Non-pigmented ciliary epithelial cell (primary cell): ENCODE measurements around the gene KRT31.
"Not testable (repeated sequence)": the region's sequence is repeated elsewhere in the genome, so short reads cannot be mapped to it uniquely, and the experiment has no call there.

ENCODE experiments used
- DNase-seq: peaks from one replicate; pipeline ENCODE4 v3.0.0-alpha.2; 2010; ENCODE audit warnings: low read depth

Gene KRT31

GRCh38 chr17:41387670-41388069 lies 9.7 kb downstream of the KRT31 start:
- DNase-seq, result no peak

GRCh38 chr17:41386227-41386626 lies 11.2 kb downstream of the KRT31 start:
- DNase-seq, result no peak

- no peak for DNase-seq
Measured at GRCh38 chr17:41383690-41384089, 13.7 kb downstream of the KRT31 start.

GRCh38 chr17:41382394-41382793 lies 15.0 kb downstream of the KRT31 start:
- DNase-seq, result no peak

- DNase-seq, result not testable (repeated sequence)
Measured at GRCh38 chr17:41381943-41382342, 15.5 kb downstream of the KRT31 start, which contains the start of gene KRT34. Gene KRT34, minus strand, starts transcription at chr17:41382306. Its CDS starts 60 bp downstream, at chr17:41382246.

DNA sequence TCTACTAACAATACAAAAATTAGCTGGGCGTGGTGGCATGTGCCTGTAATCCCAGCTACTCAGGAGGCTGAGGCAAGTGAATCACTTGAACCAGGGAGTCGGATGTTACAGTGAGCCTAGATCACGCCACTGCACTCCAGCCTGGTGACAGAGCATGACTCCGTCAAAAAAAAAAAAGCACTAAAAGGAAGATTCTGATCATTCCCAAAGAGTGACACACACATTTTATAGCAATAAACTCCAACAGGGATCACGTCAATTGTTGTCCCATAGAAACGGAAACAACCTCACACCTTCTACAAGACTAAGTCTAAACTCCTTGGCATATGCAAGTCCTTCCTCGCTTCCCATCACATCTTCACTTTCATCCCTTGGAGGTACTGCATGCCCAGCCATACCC lies 17.3 kb downstream of the KRT31 start:
- DNase-seq, result peak; percentile 60

DNA sequence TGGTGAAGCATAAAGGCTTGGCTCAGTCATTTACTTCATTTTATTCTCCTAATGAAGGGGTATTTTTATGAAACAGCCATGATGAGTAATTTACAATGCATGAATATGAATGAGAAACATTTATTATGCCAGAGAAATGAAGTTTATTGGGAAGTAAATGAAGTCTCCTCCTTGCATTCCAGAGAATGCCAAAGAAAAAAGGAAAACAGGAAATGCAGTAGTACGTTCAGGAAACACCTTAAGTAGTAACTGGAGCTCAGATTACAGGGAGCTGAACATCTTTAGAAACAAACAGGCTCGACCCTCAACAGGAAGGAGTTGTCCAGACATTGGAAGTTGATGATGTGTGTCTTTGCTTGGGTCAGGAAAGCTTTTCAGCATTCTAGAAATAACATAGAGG lies 19.9 kb downstream of the KRT31 start:
- no peak for DNase-seq

DNA sequence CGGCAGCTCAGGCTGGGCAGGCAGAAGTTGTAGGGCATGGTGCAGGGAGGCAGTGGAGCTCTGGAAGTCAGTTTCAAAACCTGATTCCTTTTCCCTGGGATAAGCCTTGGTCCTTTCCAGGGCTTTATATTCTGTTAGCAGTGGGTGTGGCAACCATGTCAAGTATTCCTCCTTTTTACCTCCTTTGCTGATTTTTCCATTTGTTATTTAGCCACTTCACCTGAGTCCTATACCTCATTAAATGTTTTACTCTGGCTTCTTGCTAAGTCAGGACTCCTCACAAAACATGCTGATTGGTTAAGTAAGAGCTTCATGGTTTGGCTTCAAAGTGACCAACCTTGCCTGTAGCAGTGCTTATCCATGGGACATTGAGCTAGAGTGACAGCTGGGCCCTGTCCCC lies 27.7 kb downstream of the KRT31 start, which contains the start of gene KRT33B:
KRT33B (minus strand) TSS at position 101 of the 400 bp plus-strand sequence; CDS start at position 38, 63 bp downstream.
- DNase-seq, result no peak

GRCh38 chr17:41369023-41369422 lies 28.4 kb downstream of the KRT31 start:
- no peak for DNase-seq

GRCh38 chr17:41367426-41368075 lies 29.9 kb downstream of the KRT31 start:
- DNase-seq, result no peak

- no peak for DNase-seq
Measured at GRCh38 chr17:41366070-41366469, 31.3 kb downstream of the KRT31 start.

- DNase-seq, result no peak
Measured at GRCh38 chr17:41363881-41364280, 33.5 kb downstream of the KRT31 start.

- DNase-seq, result no peak
Measured at GRCh38 chr17:41360296-41360995, 37.0 kb downstream of the KRT31 start.

GRCh38 chr17:41354536-41354935 lies 42.9 kb downstream of the KRT31 start:
- no peak for DNase-seq

GRCh38 chr17:41352597-41353366 lies 44.6 kb downstream of the KRT31 start:
- DNase-seq, result no peak

GRCh38 chr17:41351177-41351576 lies 46.2 kb downstream of the KRT31 start:
- no peak for DNase-seq

- DNase-seq, result not testable (repeated sequence)
Measured at GRCh38 chr17:41350381-41350878, 47.0 kb downstream of the KRT31 start, which contains the start of gene KRT33A. Gene KRT33A, minus strand, starts transcription at chr17:41350828. Its CDS starts 61 bp downstream, at chr17:41350767.

DNA sequence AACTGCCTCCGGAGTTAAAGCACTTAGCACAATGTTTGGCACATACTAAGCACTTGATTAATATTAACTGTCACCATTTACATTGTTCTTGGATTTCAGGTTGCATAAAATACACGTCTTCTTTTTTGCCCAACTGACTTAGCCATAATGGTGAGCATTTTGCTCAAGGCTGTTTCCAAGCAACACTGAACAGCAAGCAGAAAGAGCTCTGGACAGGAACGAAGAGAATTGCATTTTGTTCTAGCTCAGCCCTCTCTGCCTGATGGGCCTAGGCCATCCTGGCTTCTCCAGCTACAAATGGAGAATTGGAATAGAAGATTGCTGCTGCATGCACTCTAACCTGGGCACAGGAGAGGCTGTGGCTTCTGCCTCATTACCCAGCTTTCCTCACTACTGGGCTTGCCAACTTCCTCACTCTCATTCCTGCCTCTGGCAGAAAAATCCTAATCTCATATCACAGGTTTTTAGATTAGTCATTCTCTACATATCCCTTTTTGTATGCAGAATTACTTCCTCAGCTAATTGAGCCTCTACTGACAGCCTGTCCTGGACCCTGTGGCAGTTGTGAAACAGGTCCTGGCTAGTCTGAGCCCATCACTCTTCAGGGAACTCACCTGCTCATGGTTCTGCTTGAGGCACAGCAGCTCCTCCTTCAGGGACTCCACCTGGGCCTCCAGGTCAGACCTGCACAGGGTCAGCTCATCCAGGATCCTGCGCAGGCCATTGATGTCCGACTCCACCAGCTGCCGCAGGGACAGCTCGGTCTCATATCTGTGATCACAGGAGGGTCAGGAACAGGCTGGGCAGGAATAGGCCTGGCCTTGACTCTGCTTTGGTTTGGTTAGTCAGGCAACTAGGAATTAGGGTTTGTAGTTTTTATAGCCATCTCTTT lies 49.3 kb downstream of the KRT31 start:
- no peak for DNase-seq

GRCh38 chr17:41346421-41346820 lies 51.0 kb downstream of the KRT31 start:
- not testable (repeated sequence) for DNase-seq

DNA sequence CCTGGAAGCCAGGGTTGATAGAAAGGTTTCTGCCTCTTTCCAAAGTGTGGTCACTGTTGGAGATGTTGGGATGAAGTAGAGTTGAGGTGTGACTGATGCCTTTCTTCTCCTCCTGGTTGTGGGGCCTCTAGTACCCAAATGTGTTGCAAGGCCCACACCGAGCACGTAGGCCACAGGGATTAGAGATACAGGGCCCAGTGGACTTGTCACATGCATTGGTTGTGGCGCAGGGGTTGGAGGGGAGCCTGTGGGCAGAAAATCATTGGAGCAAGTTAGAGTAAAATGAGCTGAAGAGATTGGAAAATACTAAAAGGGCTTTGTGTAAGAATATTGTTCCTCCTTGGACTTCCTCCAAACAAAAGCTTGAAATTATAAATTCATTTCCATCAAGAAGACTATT lies 51.4 kb downstream of the KRT31 start:
- DNase-seq, result no peak
